AG09319 (cell line): ENCODE data around the gene NOL4L.
"Not testable (repeated sequence)": the region's sequence is repeated elsewhere in the genome, so short reads cannot be mapped to it uniquely, and the experiment has no call there.

Source experiments
- DNase-seq: peaks from one replicate; pipeline ENCODE4 v3.0.0-alpha.2; 2010; ENCODE audit warnings: low read depth; ENCODE audit errors: extremely low read depth
- TF ChIP-seq, protein P1 (sequence below): IDR thresholded peaks from 2 replicates; pipeline ENCODE4 v1.5.1; 2011; ENCODE audit warnings: low read depth, mild to moderate bottlenecking, inconsistent platforms, low read length, moderate library complexity

NOL4L gene

DNA sequence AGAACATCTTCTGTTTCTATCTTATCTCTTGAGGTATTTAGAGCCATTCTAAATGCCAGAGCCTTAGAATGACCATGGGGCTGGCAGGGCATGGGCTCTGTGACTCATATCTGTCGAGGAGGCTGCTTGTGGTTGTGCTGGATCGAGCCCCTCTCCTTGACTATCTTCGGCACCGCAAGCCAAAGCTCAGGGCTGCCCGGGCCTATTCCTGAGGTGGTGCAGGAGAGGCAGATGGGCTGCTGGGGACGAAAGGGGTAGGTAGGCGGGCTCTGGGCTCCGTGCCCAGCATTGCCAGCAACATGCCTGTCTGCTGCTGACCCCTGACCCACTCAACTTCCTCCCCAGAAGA, 89.9 kb downstream of the NOL4L start:
- no peak for DNase-seq
- TF ChIP-seq, protein P1, sequence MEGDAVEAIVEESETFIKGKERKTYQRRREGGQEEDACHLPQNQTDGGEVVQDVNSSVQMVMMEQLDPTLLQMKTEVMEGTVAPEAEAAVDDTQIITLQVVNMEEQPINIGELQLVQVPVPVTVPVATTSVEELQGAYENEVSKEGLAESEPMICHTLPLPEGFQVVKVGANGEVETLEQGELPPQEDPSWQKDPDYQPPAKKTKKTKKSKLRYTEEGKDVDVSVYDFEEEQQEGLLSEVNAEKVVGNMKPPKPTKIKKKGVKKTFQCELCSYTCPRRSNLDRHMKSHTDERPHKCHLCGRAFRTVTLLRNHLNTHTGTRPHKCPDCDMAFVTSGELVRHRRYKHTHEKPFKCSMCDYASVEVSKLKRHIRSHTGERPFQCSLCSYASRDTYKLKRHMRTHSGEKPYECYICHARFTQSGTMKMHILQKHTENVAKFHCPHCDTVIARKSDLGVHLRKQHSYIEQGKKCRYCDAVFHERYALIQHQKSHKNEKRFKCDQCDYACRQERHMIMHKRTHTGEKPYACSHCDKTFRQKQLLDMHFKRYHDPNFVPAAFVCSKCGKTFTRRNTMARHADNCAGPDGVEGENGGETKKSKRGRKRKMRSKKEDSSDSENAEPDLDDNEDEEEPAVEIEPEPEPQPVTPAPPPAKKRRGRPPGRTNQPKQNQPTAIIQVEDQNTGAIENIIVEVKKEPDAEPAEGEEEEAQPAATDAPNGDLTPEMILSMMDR, result no peak

DNA sequence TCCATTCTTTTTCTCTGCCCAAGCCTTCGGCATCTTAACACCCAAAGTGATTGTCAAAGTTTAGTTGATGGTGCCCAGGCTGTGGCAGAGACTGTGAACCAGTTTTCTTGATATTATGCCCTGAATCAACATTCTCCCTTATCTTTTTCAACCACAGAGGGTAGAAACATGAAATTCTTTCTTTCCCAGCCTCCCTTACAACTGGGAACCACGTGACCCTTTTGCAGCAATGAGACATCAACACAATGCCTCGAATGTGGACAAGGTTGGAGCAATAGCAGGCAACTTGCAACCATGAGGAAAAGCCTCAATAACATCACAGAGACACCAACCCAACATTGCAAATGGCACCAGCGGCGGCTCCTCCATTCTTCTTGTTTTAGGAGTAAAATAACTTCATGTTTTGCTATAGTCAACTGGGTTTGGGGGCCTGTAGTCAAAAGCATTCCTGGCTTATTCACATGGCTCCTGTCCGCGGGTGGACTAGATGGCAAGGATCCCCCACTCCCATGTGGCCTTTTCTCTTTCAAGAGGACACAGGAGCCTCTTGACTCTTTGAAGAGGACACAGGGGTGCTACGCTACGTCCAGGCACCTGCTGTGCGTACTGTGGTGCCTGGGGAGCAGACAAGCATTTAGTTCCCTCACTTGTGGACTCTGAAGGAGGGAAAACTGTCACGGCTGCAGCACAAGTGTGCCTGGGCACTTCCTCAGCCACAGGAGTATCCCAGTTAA, 90.5 kb downstream of the NOL4L start:
- TF ChIP-seq, protein P1, result no peak
- DNase-seq, result no peak

DNA sequence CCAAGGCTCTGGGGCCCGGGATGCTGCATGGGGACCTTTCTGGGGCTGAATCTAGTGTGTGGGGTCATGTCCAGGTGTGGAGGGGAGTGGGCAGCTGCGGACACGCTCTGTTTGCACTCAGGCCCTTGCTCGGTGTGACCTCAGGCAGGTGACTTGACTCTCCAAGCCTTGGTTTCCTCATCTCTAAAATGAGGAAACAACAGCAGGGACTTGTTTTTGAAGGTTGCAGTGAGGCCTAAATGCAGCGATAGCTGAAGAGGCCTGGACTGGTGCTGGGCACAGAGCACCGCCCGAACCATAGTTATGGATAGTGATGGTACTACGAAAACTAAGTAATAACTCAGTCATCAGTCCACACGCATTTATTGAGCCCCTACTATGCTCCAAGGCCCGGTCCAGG, 91.8 kb downstream of the NOL4L start:
- no peak for DNase-seq
- TF ChIP-seq, protein P1, result no peak

DNA sequence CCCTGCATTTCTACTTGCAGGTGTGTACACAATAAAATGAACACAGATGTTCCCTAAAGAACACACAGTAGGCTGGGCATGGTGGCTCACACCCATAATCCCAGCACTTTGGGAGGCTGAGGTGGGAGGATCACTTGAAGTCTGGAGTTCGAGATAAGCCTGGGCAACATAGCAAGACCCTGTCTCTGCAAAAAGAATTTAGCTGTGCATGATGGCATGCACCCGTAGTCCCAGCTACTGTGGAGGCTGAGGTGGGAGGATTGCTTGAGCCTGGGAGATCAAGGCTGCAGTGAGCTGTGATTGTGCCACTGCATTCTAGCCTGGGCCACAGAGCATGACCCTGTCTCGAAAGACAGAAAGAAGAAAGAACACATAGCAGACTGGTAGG, 93.4 kb downstream of the NOL4L start:
- not testable (repeated sequence) for DNase-seq

DNA sequence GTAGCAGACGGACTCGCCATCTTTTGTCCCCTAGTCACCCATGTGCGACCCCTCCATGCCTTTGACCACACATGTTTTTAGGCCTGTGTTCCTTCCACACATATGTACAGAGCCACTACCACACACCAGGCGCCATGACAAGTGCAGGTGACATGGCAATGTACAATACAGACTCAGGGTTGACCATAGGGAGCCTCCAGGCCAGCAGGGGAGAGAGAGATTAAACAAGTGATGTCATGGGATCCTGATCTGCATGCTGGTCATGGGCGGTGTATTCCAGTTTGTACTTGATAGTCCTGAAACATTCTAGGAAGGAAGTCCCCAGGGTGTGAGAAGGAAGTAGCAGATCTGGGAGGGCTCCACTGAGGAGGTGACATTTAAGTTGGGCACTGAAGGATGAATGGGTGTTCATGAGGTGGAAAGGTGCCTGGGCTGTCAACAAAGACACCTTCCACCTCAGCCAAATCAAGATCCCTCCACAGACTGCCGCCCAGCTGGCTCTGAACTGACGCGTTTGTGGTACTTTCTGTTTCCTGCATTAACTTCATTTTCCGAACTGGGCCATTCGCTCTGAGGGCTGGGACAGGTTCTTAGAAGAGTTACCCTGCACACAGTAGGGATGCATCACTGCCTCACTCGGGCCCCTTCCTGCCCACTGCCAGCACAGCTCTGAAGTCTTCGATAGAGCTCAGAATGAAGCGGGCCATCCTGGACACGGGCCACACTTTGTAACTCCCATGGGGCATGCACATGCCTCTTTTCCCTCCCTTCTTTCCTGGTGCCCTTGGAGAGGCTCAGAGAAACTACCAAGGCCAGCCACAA, 94.0 kb downstream of the NOL4L start:
- TF ChIP-seq, protein P1, result no peak

DNA sequence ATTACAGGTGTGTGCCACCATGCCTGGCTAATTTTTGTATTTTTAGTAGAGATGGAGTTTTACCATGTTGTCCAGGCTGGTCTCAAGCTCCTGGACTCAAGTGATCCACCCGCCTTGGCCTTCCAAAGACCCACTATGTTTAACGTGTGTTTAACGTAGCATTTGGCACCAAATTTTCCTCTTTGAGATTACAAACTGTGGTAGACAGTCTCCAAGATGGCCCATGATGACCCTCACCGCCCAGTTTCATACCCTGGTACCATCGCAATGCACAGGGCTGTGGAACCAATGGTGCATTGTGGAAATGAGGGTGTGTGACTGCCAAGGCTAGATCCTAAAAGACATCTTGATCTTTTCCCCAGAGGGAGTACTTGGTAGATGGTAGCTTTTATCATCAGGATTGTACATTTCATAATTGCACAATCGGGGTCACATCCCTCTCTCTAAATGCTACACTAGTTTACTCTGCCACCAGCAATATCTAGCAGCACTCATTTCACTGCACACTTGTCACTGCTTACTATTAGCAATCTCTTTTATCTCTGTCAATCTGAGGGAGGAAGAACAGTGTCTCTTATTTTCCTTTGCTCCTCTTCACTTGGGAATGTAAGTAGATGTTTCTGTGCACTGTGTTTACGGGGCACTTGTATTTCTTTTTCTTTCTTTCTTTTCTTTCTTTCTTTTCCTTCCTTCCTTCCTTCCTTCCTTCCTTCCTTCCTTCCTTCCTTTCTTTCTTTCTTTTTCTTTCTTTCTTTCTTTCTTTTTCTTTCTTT, 96.9 kb downstream of the NOL4L start:
- DNase-seq, result no peak
- TF ChIP-seq, protein P1, result no peak

More for the DNA sequence above, 94.0 kb downstream of the NOL4L start:
- no peak for DNase-seq

DNA sequence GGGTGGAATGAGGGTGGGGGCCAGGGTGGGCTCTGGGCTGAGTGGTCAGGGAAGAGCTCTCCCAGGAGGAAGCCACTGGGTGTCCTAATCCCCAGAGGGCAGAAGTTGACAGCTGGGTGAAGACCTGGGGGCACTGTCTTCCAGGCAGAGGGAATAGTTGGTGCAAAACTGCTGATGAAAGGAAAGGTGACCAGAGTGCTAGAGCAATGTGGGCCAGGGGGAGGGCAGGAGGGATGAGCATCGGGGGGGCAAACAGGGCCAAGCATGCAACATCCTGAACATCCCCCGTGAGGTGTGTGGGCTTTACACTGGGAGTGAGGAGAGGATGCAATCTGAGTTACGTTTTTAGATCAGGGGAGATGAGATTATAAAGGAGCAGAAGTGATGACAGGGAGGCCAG, 97.8 kb downstream of the NOL4L start:
- DNase-seq, result no peak
- TF ChIP-seq, protein P1, result no peak
